Type B pancreatic cell (in vitro differentiated cells): ENCODE results near the gene MBD5. TPM values are rescaled to one million over a fixed set of nuclear protein-coding genes. Genes with fewer than 3 reads are reported as not detected.
"Not testable (repeated sequence)": the region's sequence is repeated elsewhere in the genome, so short reads cannot be mapped to it uniquely, and the experiment has no call there.

Source experiments
- DNase-seq: peaks from one replicate; pipeline ENCODE4 v3.0.0; 2021; ENCODE audit warnings: mixed read lengths; ENCODE audit not compliant: unreplicated experiment; ENCODE audit errors: extremely low spot score
- H3K27ac Mint-ChIP-seq: 2 replicates; pipeline ENCODE4 v1.8.0; 2021; ENCODE audit warnings: mild to moderate bottlenecking, mixed read lengths
- H3K27me3 Mint-ChIP-seq: 2 replicates; pipeline ENCODE4 v1.8.0; 2021; ENCODE audit warnings: mixed read lengths
- H3K36me3 Mint-ChIP-seq: 2 replicates; pipeline ENCODE4 v1.8.0; 2021; ENCODE audit warnings: mixed read lengths
- H3K4me1 Mint-ChIP-seq: one replicate; pipeline ENCODE4 v1.8.0; 2021; ENCODE audit warnings: mixed read lengths; ENCODE audit not compliant: unreplicated experiment
- H3K4me3 Mint-ChIP-seq: 2 replicates; pipeline ENCODE4 v1.8.0; 2021; ENCODE audit warnings: mild to moderate bottlenecking, mixed read lengths
- H3K9me3 Mint-ChIP-seq: 2 replicates; pipeline ENCODE4 v1.8.0; 2021; ENCODE audit warnings: mixed read lengths
- CTCF ChIP-seq: fragments of 200-600 bp; sonication (generic); conservative IDR thresholded peaks from 2 replicates; pipeline ENCODE4 v1.5.0; 2021; ENCODE audit warnings: antibody characterized with exemption, mild to moderate bottlenecking
- total RNA-seq: library from RNA; stranded (reverse); gene quantifications from 2 replicates; pipeline ENCODE4 v1.2.1, GENCODE V29; 2021; ENCODE audit warnings: low replicate concordance

MBD5 gene
- total RNA-seq, 1 donor from 2014 or later: 54.7 TPM

- Mint-ChIP-seq H3K4me3 (no peak overlapping the region), H3K36me3 (no peaks in the 10 kb centered on the region), H3K27ac (no peak overlapping the region), H3K4me1 (no peaks in the 10 kb centered on the region), H3K27me3 (peaks cover 3% of the 10 kb centered on the region), H3K9me3 (no peaks in the 10 kb centered on the region)
- no peak for DNase-seq
- TF ChIP-seq CTCF: no peak
These were observed 520.9 kb downstream of the MBD5 start for GRCh38 chr2:148541792-148542191.

- no peak for DNase-seq
- Mint-ChIP-seq H3K27me3 (peaks cover 3% of the 10 kb centered on the region), H3K36me3 (no peaks in the 10 kb centered on the region), H3K4me1 (no peaks in the 10 kb centered on the region), H3K9me3 (no peaks in the 10 kb centered on the region), H3K4me3 (no peak overlapping the region), H3K27ac (no peak overlapping the region)
- no peak for TF ChIP-seq CTCF
These were observed 521.7 kb downstream of the MBD5 start for GRCh38 chr2:148542614-148543013.

GRCh38 chr2:148543088-148543540, 522.2 kb downstream of the MBD5 start:
- not testable (repeated sequence) for H3K27me3 Mint-ChIP-seq, H3K36me3 Mint-ChIP-seq, H3K27ac Mint-ChIP-seq, DNase-seq, H3K9me3 Mint-ChIP-seq, H3K4me1 Mint-ChIP-seq, H3K4me3 Mint-ChIP-seq

- no peak overlapping the region for H3K4me3 Mint-ChIP-seq
- no peak for TF ChIP-seq CTCF
- no peaks in the 10 kb centered on the region for H3K9me3 Mint-ChIP-seq
- no peak overlapping the region for H3K27ac Mint-ChIP-seq
- no peaks in the 10 kb centered on the region for H3K36me3 Mint-ChIP-seq
- no peaks in the 10 kb centered on the region for H3K27me3 Mint-ChIP-seq
- H3K4me1 Mint-ChIP-seq: no peaks in the 10 kb centered on the region
- DNase-seq: no peak
These were observed 524.7 kb downstream of the MBD5 start for GRCh38 chr2:148545390-148546256.

- H3K27ac Mint-ChIP-seq: no peak overlapping the region
- no peaks in the 10 kb centered on the region for H3K36me3 Mint-ChIP-seq
- H3K4me3 Mint-ChIP-seq: no peak overlapping the region
- no peak for TF ChIP-seq CTCF
- H3K9me3 Mint-ChIP-seq: no peaks in the 10 kb centered on the region
- H3K4me1 Mint-ChIP-seq: no peaks in the 10 kb centered on the region
- H3K27me3 Mint-ChIP-seq: no peaks in the 10 kb centered on the region
- DNase-seq: no peak
These were observed 525.4 kb downstream of the MBD5 start for GRCh38 chr2:148546270-148546669.

- no peak for DNase-seq
- no peaks in the 10 kb centered on the region for H3K27me3 Mint-ChIP-seq
- no peak for TF ChIP-seq CTCF
- H3K4me3 Mint-ChIP-seq: no peak overlapping the region
- no peaks in the 10 kb centered on the region for H3K4me1 Mint-ChIP-seq
- no peaks in the 10 kb centered on the region for H3K36me3 Mint-ChIP-seq
- H3K27ac Mint-ChIP-seq: no peak overlapping the region
- no peaks in the 10 kb centered on the region for H3K9me3 Mint-ChIP-seq
These were observed 528.0 kb downstream of the MBD5 start for GRCh38 chr2:148548716-148549400.
